GM12872 (cell line): ENCODE results near the gene KRT77.

Experiments
- TF ChIP-seq, protein P1 (sequence below): IDR thresholded peaks from 3 replicates; pipeline ENCODE4 v1.5.1; 2011; ENCODE audit warnings: low read depth, mild to moderate bottlenecking, low read length, moderate library complexity; ENCODE audit not compliant: insufficient read depth

Gene KRT77

DNA sequence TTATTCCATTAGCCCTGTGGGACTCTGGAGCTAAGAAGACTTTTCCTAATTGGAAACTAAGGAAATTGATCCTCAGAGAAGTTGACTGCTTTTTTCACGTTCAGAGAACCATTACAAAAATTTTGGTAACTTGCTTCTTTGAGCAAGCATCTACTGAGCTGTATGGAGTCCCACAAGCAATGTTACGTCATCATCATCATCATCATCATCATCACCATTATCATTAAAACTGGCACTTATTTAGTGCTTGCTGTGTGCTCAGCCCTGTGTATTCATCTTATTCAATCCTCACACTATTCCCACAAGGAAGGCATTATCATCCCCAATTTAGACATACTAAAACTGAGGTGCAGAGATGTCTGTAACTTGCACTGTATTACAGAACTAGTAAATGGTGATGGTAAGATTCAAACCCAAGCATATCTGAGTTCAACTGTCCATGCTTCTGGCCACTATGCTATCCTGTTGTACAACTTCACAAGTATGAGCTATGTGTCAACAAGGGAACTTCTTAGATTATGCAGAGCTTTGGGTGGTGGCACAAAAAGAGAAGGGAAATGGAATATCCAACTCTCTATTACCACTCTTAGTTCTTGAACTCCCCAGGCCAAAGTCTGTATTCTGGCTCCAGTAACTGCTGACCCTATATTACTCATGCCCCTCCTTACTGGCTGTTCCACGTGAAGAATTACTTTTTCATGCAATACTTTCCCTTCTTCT lies 29.5 kb downstream of the KRT77 start:
- TF ChIP-seq, protein P1, sequence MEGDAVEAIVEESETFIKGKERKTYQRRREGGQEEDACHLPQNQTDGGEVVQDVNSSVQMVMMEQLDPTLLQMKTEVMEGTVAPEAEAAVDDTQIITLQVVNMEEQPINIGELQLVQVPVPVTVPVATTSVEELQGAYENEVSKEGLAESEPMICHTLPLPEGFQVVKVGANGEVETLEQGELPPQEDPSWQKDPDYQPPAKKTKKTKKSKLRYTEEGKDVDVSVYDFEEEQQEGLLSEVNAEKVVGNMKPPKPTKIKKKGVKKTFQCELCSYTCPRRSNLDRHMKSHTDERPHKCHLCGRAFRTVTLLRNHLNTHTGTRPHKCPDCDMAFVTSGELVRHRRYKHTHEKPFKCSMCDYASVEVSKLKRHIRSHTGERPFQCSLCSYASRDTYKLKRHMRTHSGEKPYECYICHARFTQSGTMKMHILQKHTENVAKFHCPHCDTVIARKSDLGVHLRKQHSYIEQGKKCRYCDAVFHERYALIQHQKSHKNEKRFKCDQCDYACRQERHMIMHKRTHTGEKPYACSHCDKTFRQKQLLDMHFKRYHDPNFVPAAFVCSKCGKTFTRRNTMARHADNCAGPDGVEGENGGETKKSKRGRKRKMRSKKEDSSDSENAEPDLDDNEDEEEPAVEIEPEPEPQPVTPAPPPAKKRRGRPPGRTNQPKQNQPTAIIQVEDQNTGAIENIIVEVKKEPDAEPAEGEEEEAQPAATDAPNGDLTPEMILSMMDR = no peak

DNA sequence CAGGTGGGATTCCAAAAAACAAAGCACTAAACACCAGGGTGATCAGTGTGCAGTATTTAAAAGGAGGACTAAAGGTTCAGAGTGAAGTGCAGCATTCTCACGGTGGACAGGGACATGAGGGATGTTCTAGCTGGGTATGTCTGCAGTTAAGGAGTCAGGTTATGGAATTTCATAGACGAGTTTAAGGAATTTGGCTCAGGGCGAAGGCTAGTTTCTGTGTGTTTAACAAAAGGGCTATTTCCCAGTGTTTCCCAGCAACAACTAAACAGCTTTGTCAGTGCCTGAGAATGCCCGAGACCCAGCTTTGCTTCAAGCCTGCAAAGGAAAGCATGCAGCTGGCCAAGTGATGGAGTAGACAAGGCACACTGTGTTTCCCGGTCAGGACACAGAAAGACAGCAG lies 30.1 kb downstream of the KRT77 start:
- TF ChIP-seq, protein P1 = no peak

- TF ChIP-seq, protein P1 = no peak
Observed at GRCh38 chr12:52672321-52672933, 30.9 kb downstream of the KRT77 start.

DNA sequence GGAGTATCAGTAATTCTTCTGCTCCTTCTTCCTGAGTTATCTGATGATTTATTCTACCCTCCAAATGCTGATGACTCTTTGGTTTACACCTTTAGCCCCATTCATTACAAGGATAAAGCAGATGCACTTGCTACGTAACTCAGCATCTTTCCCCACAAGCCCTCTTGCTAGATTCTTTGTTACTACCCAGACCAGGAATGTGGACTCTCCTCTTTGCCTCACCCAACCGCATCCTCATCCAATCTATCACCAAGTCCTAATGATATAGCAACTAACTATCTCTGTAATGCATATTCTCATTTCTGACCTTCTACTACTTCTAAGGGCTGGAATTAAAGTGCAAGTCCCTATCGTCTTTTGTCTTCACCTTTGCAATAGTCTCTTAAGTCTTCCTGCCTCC lies 32.4 kb downstream of the KRT77 start:
- TF ChIP-seq, protein P1 = no peak

DNA sequence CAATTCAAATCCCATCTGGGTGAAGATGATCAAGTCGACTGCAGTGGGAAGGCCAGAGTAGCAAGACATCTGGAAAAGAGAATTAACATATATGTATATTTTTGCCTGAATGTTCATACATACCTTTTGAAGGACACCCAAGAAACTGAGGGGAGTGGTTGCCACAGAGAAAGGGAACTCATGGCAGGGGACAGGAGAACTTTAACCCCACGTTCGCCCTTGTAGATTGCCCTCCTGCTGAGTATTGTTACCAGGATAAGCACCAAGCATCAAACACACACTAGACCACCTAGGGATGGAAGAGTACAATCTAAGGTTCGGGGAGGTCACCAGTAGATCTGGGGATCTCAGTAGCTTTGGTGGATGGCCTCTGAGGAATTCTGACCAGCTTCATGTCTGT lies 32.8 kb downstream of the KRT77 start:
- TF ChIP-seq, protein P1 = no peak

- TF ChIP-seq, protein P1 = no peak
Observed at GRCh38 chr12:52669426-52669825, 33.9 kb downstream of the KRT77 start.

- TF ChIP-seq, protein P1 = no peak
Observed at GRCh38 chr12:52667931-52668330, 35.4 kb downstream of the KRT77 start.
